Spleen (tissue), 11 donors: ENCODE measurements around the gene HGF. TPM values are rescaled to one million over a fixed set of nuclear protein-coding genes. Genes with fewer than 3 reads are reported as not detected.
A peak's percentile ranks its signal among the peaks of the same experiment; 100 is the strongest.

Experiments
- DNase-seq: peaks from one replicate; pipeline ENCODE4 v3.0.0-alpha.2; 2020
- H3K27ac ChIP-seq, 8 donors: fragments of 200-600 bp; sonication (generic) in 7 of 8; 1 replicate in 4 of 8; 2 replicates in 4 of 8; pipeline versions ENCODE4 v1.5.0 to v1.8.0; 2016 to 2021; ENCODE audit warnings: inconsistent platforms in 4 of 8, mild to moderate bottlenecking in 4 of 8, moderate library complexity in 1 of 8
- H3K27me3 ChIP-seq, 7 donors: fragments of 200-600 bp; sonication (generic) in 6 of 7; replicated peaks in 1 of 7; 1 replicate in 4 of 7; 2 replicates in 3 of 7; pipeline versions ENCODE4 v1.5.0 to v1.8.0; 2016 to 2021; ENCODE audit warnings: inconsistent platforms in 3 of 7, mild to moderate bottlenecking in 1 of 7
- H3K36me3 ChIP-seq, 6 donors: fragments of 200-600 bp; sonication (generic) in 5 of 6; 1 replicate in 4 of 6; 2 replicates in 2 of 6; pipeline versions ENCODE4 v1.5.0 to v1.8.0; 2016 to 2021; ENCODE audit warnings: inconsistent platforms in 2 of 6
- H3K4me1 ChIP-seq, 6 donors: fragments of 200-600 bp; sonication (generic) in 5 of 6; 1 replicate in 3 of 6; 2 replicates in 3 of 6; pipeline versions ENCODE4 v1.5.0 to v1.8.0; 2016 to 2021; ENCODE audit warnings: inconsistent platforms in 3 of 6
- H3K4me3 ChIP-seq, 8 donors: fragments of 200-600 bp; sonication (generic) in 7 of 8; 1 replicate in 4 of 8; 2 replicates in 4 of 8; pipeline versions ENCODE4 v1.5.0 to v1.8.0; 2016 to 2021; ENCODE audit warnings: inconsistent platforms in 4 of 8, mild to moderate bottlenecking in 4 of 8, moderate library complexity in 2 of 8
- H3K9me3 ChIP-seq, 8 donors: fragments of 200-600 bp; sonication (generic) in 7 of 8; 1 replicate in 4 of 8; 2 replicates in 4 of 8; pipeline versions ENCODE4 v1.5.0 to v1.8.0; 2016 to 2021; ENCODE audit warnings: inconsistent platforms in 4 of 8
- CTCF ChIP-seq, 11 experiments: fragments of 200-600 bp in 7 of 11; fragments of 450-650 bp in 4 of 11; sonication (generic) in 4 of 11; IDR thresholded peaks in 8 of 11; conservative IDR thresholded peaks in 3 of 11; 1 replicate in 7 of 11; 2 replicates in 4 of 11; pipeline versions ENCODE4 v1.4.0 to v1.8.0; 2016 to 2021; ENCODE audit warnings: antibody characterized with exemption in 11 of 11, inconsistent platforms in 4 of 11, mild to moderate bottlenecking in 1 of 11
- POLR2A ChIP-seq, 3 donors: fragments of 450-650 bp; IDR thresholded peaks; one replicate each; pipeline ENCODE4 v1.5.1; 2017; ENCODE audit warnings: antibody characterized with exemption in 3 of 3, mild to moderate bottlenecking in 1 of 3
- POLR2AphosphoS5 ChIP-seq, 3 donors: sonication (generic); formaldehyde crosslinking; IDR thresholded peaks; one replicate each; pipeline ENCODE4 v1.5.1; 2017; ENCODE audit warnings: antibody characterized with exemption in 3 of 3
- WGBS, 5 donors: extraction: QIAGEN DNeasy Blood & Tissue Kit in 3 of 5; methylation state at CpG; one replicate each; pipeline versions ENCODE4 v1.1.5 to v1.1.7; 2013 to 2018; 5-methylcytosine and 5-hydroxymethylcytosine counted together
- intact Hi-C: fragments of 100-400 bp; cut with DNase I; formaldehyde crosslinking; loops from one replicate; pipeline ENCODE4 v1.15.0; 2023; ENCODE audit warnings: low total_unique reads
- polyA plus RNA-seq, 3 donors: library from polyadenylated mRNA; stranded (reverse); fragments of 200-250 nt; gene quantifications; one replicate each; pipeline ENCODE4 v1.2.1, GENCODE V29; 2013
- total RNA-seq, 7 donors: library from RNA; depleted of rRNA in 3 of 7; stranded (reverse); fragments of >200 nt in 3 of 7; fragmentation: NEBNext Ultra II Directional in 4 of 7; extraction: Animal tissue kit (Norgen Biotek cat#: 25700) in 4 of 7; gene quantifications; one replicate each; pipeline versions ENCODE4 v1.1.0 to v1.2.1, GENCODE V29; 2016 to 2021
- donor health status: healthy with polysubstance abuse.
- donor health status: DM: no; HTN: no; CAD: no; lungs with moderate emphysema.
- donor health status: DM: no; HTN: no; CAD: no.
- donor health status: Bipolar disorder and iron deficiency.
- donor health status: healthy.
- donor health status: DM: no; HTN: no; CAD: no.
- donor health status: DM: yes; HTN: yes; CAD: no.

HGF gene
- total and polyA plus RNA-seq, 10 donors = 0.80 to 33.6 (median 18.6) TPM

- Histone ChIP-seq H3K27me3 (no peaks in the 10 kb centered on the region), H3K4me3 (no peak overlapping the region), H3K4me1 (no peaks in the 10 kb centered on the region), H3K27ac (peak overlapping the region in 2 of 8 donors; percentile 45 to 56), H3K9me3 (no peaks in the 10 kb centered on the region), H3K36me3 (no peaks in the 10 kb centered on the region)
- 80 to 90% (median 86%) methylated on average over 5 of the region's 5 CpGs for WGBS, 5 donors
- no peak for TF ChIP-seq POLR2A (IDR thresholded peaks at IDR 0.05)
- no peak for TF ChIP-seq CTCF (IDR thresholded peaks at IDR 0.05 in 8 of 11, conservative IDR thresholded peaks at IDR 0.05 in 3 of 11)
- TF ChIP-seq POLR2AphosphoS5 (IDR thresholded peaks at IDR 0.05) = no peak
- DNase-seq = no peak
- intact Hi-C loops = no loop called here
These were observed 85.8 kb downstream of the HGF start for GRCh38 chr7:81684033-81684432.

GRCh38 chr7:81682873-81683272 is 87.0 kb downstream of the HGF start:
- no peak overlapping the region for H3K4me3 ChIP-seq
- WGBS, 5 donors = 47 to 70% (median 58%) methylated on average over 2 of the region's 2 CpGs

DNA sequence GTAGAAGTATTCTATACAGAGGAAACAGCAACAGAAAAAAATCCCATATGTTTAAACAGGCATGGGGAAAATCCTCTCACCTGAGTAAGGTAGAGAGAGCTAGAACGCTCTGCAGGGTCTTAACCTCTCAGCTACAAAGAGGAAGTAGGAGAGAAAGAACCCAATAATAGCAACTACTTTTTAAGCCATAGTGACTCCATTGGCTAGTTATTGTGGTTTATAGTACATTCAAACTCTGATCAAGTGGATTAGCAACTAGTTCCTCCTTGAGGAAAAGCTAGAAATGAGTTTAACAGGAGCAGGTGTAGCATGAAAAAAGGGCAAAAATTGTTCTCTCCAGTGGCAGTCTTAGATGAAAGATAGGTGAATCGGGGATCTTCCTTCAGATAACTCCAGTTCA is 89.7 kb downstream of the HGF start:
- TF ChIP-seq POLR2AphosphoS5 (IDR thresholded peaks at IDR 0.05) (no peak), CTCF (IDR thresholded peaks at IDR 0.05 in 8 of 11, conservative IDR thresholded peaks at IDR 0.05 in 3 of 11) (no peak), POLR2A (IDR thresholded peaks at IDR 0.05) (no peak)
- 71 to 83% (median 74%) methylated on average over 2 of the region's 2 CpGs for WGBS, 5 donors
- intact Hi-C loops = no loop called here
- Histone ChIP-seq H3K36me3 (no peaks in the 10 kb centered on the region), H3K27me3 (no peaks in the 10 kb centered on the region), H3K27ac (no peak overlapping the region), H3K9me3 (no peaks in the 10 kb centered on the region), H3K4me1 (no peaks in the 10 kb centered on the region), H3K4me3 (no peak overlapping the region)
- DNase-seq = no peak

More at GRCh38 chr7:81682873-81683272, 87.0 kb downstream of the HGF start:
- no peaks in the 10 kb centered on the region for H3K4me1 ChIP-seq
- no peaks in the 10 kb centered on the region for H3K27me3 ChIP-seq
- no peaks in the 10 kb centered on the region for H3K36me3 ChIP-seq
- no peaks in the 10 kb centered on the region for H3K9me3 ChIP-seq
- intact Hi-C loops = no loop called here
- H3K27ac ChIP-seq = no peak overlapping the region
- DNase-seq = no peak
- TF ChIP-seq CTCF (IDR thresholded peaks at IDR 0.05 in 8 of 11, conservative IDR thresholded peaks at IDR 0.05 in 3 of 11) (no peak), POLR2AphosphoS5 (IDR thresholded peaks at IDR 0.05) (no peak), POLR2A (IDR thresholded peaks at IDR 0.05) (no peak)

- Histone ChIP-seq H3K27ac (no peak overlapping the region), H3K4me3 (no peak overlapping the region), H3K36me3 (no peaks in the 10 kb centered on the region), H3K9me3 (no peaks in the 10 kb centered on the region), H3K4me1 (no peaks in the 10 kb centered on the region), H3K27me3 (no peaks in the 10 kb centered on the region)
- DNase-seq = no peak
- TF ChIP-seq CTCF (IDR thresholded peaks at IDR 0.05 in 8 of 11, conservative IDR thresholded peaks at IDR 0.05 in 3 of 11) = no peak
- no peak for TF ChIP-seq POLR2A (IDR thresholded peaks at IDR 0.05)
- TF ChIP-seq POLR2AphosphoS5 (IDR thresholded peaks at IDR 0.05) = no peak
- intact Hi-C loops = no loop called here
- 67 to 90% (median 78%) methylated on average over 1 of the region's 1 CpG for WGBS, 5 donors
These were observed 93.0 kb downstream of the HGF start for GRCh38 chr7:81676813-81677212.
